NCI-H82 treated with DMSO at 0.1 percent for 48 hours (cell line): ENCODE measurements around the gene C4orf36.
"Not testable (repeated sequence)": the region's sequence is repeated elsewhere in the genome, so short reads cannot be mapped to it uniquely, and the experiment has no call there.

ENCODE experiments used
- DNase-seq: peaks from one replicate; lab custom pipeline; 2025; ENCODE audit not compliant: unreplicated experiment; lab: John Stamatoyannopoulos, UW

The C4orf36 gene

GRCh38 chr4:86917212-86918039, 25.2 kb upstream of the C4orf36 start:
- no peak for DNase-seq

- no peak for DNase-seq
Observed at GRCh38 chr4:86916392-86916791, 24.2 kb upstream of the C4orf36 start.

GRCh38 chr4:86910820-86911684, 18.8 kb upstream of the C4orf36 start:
- DNase-seq: no peak

GRCh38 chr4:86910369-86910768, 18.1 kb upstream of the C4orf36 start:
- DNase-seq: no peak

GRCh38 chr4:86909546-86910295, 17.5 kb upstream of the C4orf36 start:
- DNase-seq: no peak

- DNase-seq: no peak
Observed at GRCh38 chr4:86908251-86908657, 16.0 kb upstream of the C4orf36 start.

- no peak for DNase-seq
Observed at GRCh38 chr4:86901864-86902263, 9.6 kb upstream of the C4orf36 start.

- no peak for DNase-seq
Observed at GRCh38 chr4:86898562-86898961, 6.3 kb upstream of the C4orf36 start.

- no peak for DNase-seq
Observed at GRCh38 chr4:86896596-86896995, 4.4 kb upstream of the C4orf36 start.

- peak; percentile 58 for DNase-seq
Observed at GRCh38 chr4:86895692-86896488, 3.7 kb upstream of the C4orf36 start.

GRCh38 chr4:86894455-86894854, 2.2 kb upstream of the C4orf36 start:
- no peak for DNase-seq

GRCh38 chr4:86893136-86893535, 914 bp upstream of the C4orf36 start:
- DNase-seq: no peak

- no peak for DNase-seq
Observed at GRCh38 chr4:86892636-86892960, 376 bp upstream of the C4orf36 start.

- DNase-seq: no peak
Observed at GRCh38 chr4:86890790-86891189, 1.4 kb downstream of the C4orf36 start.

- no peak for DNase-seq
Observed at GRCh38 chr4:86879641-86880040, 12.6 kb downstream of the C4orf36 start.

- DNase-seq: no peak
Observed at GRCh38 chr4:86878640-86879039, 13.6 kb downstream of the C4orf36 start.

- no peak for DNase-seq
Observed at GRCh38 chr4:86876894-86877685, 15.1 kb downstream of the C4orf36 start.

- DNase-seq: not testable (repeated sequence)
Observed at GRCh38 chr4:86875436-86875835, 16.8 kb downstream of the C4orf36 start.

- DNase-seq: no peak
Observed at GRCh38 chr4:86872135-86872534, 20.1 kb downstream of the C4orf36 start.
